COLO668 (cell line): ENCODE measurements around the gene PCDH17.

ENCODE experiments used
- DNase-seq: peaks from one replicate; lab custom pipeline; 2025; ENCODE audit not compliant: unreplicated experiment; lab: John Stamatoyannopoulos, UW

Gene PCDH17

GRCh38 chr13:57635541-57636085 is 4.1 kb downstream of the PCDH17 start:
- no peak for DNase-seq

DNA sequence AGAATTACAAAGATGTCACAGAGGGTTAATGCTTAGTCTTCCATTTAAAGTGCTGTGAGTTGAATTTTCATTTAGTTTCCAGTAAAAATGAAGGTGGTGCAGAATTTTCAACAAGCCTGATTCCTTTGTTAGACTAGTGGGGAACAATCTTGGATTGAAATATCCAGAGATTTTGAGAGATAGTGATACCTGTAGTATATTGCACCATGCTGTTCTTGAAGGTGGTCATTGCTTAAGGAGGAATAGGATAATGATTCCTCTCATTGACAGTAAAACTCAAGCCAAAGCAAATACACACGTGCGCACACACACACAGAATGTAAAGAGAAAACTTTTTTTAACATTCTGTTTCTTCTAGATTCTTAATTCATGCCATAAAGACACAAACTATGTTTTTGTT is 5.3 kb downstream of the PCDH17 start:
- no peak for DNase-seq

GRCh38 chr13:57637515-57637914 is 6.0 kb downstream of the PCDH17 start:
- DNase-seq = no peak

- no peak for DNase-seq
Measured at GRCh38 chr13:57638186-57638890, 6.8 kb downstream of the PCDH17 start.

GRCh38 chr13:57640607-57641006 is 9.1 kb downstream of the PCDH17 start:
- no peak for DNase-seq

DNA sequence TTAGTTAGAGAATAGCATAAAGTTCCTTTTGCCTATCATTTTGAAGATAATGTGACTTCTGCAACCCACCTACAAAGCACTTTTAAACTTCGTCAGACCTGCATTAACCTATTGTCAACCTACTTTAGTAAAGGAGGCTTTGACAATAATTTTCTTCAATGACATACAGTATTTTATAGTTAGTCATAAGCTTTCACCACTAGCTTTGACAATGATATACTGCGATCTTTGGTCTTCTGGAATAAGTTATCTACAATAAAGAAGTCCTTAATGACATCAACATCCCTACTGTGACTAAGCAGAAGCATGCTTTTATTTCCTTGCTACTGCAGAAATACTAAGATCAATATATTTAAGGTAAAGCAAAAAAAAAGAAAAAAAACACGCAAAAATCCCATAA is 9.5 kb downstream of the PCDH17 start:
- no peak for DNase-seq

DNA sequence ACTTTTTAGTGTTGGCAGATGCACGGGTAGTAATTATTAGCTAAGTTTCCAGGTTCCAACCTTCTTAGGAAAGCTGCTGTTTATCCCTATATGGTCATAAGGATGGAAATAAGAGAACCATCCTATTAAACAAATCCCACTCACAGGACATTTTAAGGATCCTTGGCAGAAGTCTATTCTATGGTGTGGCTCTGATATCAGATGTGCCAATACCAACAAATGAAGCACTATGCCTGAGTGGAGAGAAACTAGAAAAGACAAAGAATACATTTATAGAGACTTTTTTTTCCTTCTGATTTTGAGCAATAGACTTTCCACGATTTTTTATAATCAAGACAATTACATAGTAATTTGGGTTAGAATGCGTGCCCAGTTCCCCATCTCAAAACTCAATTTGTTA is 12.6 kb downstream of the PCDH17 start:
- no peak for DNase-seq

DNA sequence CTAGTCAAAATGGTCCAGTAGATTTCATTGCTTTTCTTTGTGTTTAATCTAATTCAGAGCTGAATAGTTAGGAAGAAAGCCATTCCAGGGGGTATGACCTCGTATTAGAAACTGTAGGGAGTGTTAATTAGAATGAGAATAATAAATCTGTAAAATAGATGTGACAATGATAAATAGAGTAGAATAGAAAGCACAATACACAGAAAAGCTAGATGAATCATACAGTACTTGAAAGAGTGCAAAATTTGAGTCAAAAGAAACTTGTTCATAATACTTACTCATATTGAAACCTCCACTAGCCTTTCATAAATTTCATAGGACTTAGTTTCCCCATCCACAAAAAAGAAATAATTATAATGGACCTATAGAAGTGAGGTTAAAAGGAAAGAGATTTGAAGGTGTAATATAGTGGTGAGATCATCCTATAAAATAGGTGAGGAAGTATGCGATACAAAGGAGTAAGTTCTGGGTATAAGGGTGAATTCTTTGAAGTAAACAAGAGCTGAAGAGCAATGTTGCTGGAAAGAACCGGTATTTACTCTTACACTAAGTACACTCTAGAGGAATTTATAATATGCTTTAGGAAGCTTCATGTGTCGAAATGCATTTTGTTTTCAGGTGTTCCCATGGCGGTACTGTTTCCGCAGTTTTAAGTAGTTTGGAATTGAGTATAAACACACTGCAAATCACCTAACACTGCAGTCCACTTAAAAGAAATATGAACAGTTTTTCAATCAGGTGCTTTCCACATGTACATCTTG is 21.9 kb downstream of the PCDH17 start:
- DNase-seq = no peak

GRCh38 chr13:57665481-57665880 is 33.9 kb downstream of the PCDH17 start:
- DNase-seq = no peak

- DNase-seq = no peak
Measured at GRCh38 chr13:57666131-57666953, 34.8 kb downstream of the PCDH17 start.

- DNase-seq = no peak
Measured at GRCh38 chr13:57672168-57672567, 40.6 kb downstream of the PCDH17 start.

DNA sequence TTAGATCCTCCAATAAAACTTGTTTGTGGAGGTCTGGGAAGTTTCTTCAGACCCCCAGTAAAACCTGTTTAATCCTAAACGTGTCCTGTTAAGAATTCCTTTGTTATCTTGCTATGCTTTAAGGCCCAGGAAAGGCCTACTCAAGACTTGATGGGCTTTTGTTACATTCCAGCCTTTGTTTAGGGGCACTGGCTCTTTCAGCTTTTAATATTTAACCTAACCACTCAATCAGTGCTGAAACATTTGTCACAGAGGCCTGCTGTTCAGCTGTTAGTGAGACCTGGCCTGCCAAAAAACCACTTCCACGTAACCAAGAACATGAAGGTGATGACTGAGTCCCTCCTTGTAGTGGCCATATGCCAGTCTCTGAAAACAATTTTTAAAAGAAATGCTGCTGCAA is 41.7 kb downstream of the PCDH17 start:
- DNase-seq = no peak

GRCh38 chr13:57675526-57675925 is 44.0 kb downstream of the PCDH17 start:
- DNase-seq = no peak

- DNase-seq = no peak
Measured at GRCh38 chr13:57680609-57681008, 49.1 kb downstream of the PCDH17 start.

GRCh38 chr13:57682128-57682716 is 50.7 kb downstream of the PCDH17 start:
- DNase-seq = no peak

DNA sequence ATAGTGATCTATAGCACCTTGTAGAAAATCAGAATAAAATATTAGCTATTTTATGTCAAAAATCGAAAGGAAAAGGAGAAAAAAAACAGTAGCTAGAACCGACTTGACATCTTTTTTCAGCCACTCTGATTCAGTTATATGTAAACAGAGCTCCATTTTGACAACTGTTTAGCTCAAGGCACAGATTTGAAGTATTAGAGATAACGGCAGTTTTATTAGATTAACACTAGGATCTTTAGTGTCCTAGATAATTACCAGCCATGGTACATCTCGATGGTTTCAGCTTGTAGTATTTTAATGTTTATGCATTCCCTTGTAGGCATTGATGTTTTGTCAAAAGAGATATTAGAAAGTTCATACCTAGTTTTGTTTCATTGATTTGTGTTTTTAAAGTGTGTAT is 67.3 kb downstream of the PCDH17 start:
- no peak for DNase-seq

- no peak for DNase-seq
Measured at GRCh38 chr13:57704031-57704430, 72.5 kb downstream of the PCDH17 start.

DNA sequence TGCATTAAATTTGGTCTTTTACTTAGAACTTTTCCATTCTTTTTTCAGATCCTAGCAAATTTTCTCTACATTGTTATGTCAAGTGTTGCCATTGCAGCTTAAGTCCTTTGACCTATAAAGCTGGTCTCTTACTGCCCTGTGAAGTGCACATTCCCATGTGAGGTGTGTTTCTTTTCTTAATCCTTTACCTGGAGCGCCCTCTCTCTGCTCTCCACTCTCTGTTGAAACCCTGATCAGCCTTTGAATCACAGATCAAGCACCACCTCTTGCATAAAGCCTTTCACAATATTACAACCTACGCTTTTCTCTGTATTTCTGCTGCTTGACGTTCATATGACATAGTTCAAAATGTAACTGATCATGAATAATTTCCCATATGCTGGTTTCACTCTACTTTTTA is 84.8 kb downstream of the PCDH17 start:
- no peak for DNase-seq

- DNase-seq = no peak
Measured at GRCh38 chr13:57724486-57725272, 93.1 kb downstream of the PCDH17 start.

GRCh38 chr13:57725480-57725879 is 93.9 kb downstream of the PCDH17 start:
- no peak for DNase-seq
